ENCODE measurements around the gene STX11.
"Not testable (repeated sequence)": the region's sequence is repeated elsewhere in the genome, so short reads cannot be mapped to it uniquely, and the experiment has no call there.

Gene STX11

DNA sequence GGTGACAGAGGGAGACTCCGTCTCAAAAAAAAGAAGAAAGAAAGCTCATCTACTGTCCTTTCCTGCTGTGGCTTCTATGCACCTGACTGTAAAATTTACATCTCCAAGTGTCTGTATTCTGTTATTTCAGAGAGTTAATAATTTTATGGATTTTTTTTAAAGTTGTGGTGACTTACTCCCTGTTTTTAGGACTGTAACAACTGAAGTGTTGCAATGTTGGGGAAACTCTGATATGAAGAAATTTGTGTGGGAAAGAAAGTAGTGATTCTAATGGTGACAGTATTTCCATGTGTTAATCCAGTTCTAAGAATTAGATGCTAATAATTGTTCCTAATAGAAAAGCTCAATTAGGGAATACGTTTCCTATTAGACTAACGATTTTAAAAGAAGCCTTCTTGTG lies 27.4 kb downstream of the STX11 start:
- DNase-seq (ENCODE audit: low read depth in 2 of 2): no peak

DNA sequence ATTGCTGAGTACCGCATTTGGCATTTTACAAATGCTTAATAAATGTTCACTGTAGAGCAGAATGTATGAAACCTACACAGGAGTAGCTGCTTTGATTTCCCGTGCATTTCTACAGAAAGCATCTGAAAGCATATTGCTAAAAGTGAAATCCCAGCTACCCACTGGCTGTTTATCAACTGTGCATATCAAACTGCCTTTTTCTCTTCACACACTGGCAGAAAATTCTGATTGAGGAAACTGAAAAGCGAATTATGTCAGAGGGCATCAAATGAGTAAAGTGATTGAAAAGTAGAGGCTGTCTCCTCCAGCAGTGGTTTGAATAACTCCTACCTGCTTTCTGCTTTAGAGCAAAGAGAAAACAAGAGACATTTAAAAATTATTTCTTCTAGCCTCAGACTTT lies 28.0 kb downstream of the STX11 start:
- DNase-seq (ENCODE audit: low read depth in 2 of 2): no peak

DNA sequence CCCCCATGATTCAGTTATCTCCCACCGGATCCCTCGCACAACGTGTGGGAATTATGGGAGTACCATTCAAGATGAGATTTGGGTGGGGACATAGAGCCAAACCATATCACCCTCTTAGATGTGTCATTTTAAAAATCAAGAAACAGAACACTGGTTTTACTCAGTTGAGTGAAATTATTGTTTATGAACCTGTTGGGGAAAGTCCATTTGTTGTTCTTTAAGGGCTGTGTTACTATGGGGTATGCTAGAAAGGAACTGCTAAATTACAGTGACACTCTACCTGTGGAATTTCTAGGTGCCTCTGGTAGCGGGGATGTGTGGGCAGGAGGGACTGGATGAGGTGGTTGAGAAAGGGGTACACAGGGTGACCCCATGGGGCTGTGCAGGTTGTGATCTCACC lies 28.9 kb downstream of the STX11 start:
- DNase-seq (ENCODE audit: low read depth in 2 of 2): no peak

DNA sequence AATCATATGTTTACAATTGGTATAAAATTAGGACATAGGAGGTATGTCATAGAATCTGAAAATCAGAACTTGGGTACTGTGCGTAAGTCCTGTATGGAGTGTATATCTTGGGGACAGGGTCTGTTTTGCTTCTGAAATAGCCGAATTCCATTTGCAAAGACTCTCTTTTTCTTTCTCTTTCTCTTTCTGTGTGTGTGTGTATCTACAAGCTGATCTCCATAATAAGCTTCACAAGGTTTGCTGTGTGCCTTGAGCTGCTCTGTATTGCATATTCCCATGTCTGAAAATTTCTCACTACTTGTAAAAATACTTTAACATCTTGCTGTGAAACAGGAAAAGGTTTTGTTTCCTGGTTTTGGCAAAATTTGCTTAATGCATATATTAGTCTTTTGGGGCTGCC lies 29.5 kb downstream of the STX11 start:
- no peak for DNase-seq (ENCODE audit: low read depth in 2 of 2)

DNA sequence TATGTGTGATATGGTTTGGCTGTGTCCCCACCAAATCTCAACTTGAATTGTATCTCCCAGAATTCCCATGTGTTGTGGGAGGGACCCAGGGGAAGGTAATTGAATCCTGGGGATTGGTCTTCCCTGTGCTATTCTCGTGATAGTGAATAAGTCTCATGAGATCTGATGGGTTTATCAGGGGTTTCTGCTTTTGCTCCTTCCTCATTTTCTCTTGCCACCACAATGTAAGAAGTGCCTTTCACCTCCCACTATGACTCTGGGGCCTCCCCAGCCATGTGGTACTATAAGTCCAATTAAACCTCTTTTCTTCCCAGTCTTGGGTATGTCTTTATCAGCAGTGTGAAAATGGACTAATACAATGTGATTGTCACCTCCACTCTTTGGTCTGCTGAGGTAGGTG lies 30.0 kb downstream of the STX11 start:
- not testable (repeated sequence) for DNase-seq (ENCODE audit: low read depth in 2 of 2)

DNA sequence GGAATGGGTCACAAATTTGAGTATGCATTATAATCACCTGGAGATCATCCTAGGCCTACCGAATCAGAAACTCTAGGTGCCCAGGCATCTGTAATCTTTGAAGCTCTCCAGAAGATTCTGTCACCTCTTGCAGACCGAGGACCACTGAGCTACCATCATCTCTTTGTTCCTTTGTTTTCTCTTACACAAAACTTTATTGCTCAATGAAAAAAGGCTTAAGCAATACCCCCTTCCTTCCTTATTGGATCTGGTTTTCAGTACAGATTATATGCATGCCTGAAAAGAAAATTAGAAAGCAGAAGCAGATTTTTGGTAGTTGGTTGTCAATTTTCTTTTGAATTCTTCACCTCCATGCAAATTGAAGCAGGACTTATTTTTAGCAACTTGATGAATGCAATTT lies 31.3 kb downstream of the STX11 start:
- no peak for DNase-seq (ENCODE audit: low read depth in 2 of 2)

DNA sequence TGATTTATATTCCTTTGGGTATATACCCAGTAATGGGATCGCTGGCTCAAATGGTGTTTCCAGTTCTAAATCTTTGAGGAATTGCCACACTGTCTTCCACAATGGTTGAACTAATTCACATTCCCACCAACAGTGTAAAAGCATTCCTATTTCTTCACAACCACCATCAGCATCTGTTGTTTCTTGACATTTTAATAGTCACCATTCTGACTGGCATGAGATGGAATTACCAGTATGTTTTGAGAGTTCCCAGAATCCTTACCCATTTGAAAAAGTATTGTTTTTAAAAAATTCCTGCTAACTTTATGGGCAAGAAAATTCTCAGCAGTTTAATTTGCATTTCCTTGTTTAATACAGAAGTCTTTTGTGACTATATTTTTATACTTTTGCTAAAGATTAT lies 33.9 kb downstream of the STX11 start:
- not testable (repeated sequence) for DNase-seq (ENCODE audit: low read depth in 2 of 2)

DNA sequence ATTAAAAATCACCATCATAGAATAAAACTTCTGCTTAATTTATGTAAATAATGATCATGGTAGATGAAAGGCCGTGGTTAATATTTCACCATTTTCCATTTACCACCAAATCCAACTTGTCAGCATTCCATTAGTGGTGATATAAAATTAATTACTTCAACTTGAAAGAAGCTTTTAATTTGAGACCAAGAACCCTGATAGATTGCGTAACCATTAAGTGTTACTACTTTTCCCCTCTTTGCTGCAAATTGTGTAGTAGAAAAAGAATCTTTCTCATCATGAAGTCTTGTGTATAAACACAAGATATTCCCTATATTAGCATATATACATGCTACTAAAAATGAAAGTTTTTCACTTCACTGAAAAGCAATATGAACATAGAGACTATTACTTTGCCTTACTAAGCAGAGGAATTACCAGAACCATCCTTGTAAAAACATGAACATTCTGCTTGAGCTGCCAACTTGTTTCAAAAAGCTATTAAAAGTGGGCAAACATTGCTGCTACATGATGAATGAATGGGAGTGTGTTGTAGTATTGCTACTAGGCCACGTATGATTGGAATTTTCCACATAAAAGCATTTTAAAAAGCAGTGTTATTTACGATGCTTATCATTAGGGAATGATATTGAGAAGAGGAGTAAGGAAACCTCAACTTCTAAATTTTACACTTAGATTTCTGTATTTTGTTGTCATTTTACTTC lies 35.0 kb downstream of the STX11 start:
- no peak for DNase-seq (ENCODE audit: low read depth in 2 of 2)

DNA sequence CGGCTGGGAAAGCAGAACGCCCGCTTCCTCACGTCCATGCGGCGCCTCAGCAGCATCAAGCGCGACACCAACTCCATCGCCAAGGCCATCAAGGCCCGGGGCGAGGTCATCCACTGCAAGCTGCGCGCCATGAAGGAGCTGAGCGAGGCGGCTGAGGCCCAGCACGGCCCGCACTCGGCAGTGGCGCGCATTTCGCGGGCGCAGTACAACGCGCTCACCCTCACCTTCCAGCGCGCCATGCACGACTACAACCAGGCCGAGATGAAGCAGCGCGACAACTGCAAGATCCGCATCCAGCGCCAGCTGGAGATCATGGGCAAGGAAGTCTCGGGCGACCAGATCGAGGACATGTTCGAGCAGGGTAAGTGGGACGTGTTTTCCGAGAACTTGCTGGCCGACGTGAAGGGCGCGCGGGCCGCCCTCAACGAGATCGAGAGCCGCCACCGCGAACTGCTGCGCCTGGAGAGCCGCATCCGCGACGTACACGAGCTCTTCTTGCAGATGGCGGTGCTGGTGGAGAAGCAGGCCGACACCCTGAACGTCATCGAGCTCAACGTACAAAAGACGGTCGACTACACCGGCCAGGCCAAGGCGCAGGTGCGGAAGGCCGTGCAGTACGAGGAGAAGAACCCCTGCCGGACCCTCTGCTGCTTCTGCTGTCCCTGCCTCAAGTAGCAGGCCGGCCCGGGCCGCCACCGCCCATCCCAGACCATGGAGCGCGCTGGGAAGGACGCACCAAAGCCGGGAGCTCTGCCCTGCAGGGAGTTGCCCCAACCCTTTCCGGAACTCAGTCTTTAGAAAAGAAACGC lies 36.7 kb downstream of the STX11 start:
- DNase-seq (ENCODE audit: low read depth in 2 of 2): no peak

DNA sequence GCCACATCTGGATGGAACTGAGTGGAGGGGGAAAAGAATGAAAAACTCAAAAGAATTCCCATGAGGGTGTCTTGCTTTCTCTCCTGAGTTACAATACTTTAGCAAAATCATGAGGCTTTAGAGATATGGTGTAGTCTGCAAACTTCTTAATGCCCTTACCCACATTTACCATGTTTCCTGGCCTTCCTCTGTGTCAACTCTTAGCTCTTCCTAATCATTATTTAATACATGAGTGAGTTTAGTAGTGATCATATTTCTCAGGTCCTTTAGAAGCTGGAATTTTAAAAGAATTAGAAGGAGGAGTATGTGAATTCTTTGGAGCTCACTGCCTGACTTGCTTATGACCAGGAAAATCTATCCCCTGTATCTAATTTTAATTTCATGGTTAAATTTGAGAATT lies 39.0 kb downstream of the STX11 start:
- no peak for DNase-seq (ENCODE audit: low read depth in 2 of 2)

DNA sequence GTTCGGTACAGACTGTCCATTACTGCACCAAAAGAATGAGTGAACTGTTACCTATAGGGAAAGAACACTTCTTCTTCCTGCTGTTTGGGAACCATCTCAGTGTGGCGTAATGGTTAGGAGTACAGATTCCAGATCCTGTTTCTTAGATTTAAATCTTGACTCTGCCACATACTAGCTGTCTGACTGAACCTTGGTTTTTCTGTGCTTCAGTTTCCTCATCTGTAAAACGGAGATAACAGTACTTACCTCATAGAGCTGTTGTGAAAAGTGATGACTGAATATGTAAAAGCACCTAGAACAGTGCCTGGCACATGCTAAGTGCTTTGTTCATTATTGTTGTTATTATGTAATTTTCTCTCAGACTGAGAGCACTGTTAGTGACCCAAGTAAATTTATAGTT lies 39.8 kb downstream of the STX11 start:
- DNase-seq (ENCODE audit: low read depth in 2 of 2): no peak

DNA sequence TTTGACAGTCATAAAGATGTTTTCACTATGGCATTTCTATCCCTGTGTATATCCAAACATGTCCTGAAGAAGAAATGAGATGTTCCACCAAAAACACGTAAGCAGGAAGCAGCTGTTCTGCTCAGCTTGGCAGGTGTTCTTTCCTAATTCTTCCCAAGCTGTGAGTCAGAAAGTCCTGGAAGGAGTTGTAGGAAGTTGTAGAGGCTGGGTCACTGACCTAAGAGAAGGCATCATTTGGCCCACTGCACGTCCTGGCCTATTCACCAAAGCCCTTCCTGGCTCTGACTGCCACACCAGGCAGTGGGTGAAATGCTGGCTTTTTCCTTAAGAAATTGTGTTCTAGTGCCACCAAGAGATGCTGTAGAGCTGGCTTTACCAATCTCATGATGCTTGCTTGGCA lies 40.3 kb downstream of the STX11 start:
- DNase-seq (ENCODE audit: low read depth in 2 of 2): no peak

DNA sequence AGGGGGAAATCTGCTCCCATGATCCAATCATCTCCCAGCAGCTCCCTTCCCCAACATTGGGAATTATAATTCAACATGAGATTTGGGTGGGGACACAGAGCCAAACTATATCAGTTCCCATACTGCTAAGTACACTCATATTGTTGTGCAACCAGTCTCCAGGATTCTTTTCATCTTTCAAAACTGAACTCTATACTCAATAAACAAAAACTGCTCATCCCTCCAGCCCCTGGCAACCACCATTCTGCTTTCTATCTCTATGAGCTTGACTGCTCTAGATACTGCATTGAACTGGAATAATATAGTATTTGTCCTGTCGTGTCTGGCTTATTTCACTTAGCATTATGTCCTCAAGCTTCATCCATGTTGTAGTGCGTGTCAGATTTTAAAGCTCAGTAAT lies 42.9 kb downstream of the STX11 start:
- DNase-seq (ENCODE audit: low read depth in 2 of 2): no peak

DNA sequence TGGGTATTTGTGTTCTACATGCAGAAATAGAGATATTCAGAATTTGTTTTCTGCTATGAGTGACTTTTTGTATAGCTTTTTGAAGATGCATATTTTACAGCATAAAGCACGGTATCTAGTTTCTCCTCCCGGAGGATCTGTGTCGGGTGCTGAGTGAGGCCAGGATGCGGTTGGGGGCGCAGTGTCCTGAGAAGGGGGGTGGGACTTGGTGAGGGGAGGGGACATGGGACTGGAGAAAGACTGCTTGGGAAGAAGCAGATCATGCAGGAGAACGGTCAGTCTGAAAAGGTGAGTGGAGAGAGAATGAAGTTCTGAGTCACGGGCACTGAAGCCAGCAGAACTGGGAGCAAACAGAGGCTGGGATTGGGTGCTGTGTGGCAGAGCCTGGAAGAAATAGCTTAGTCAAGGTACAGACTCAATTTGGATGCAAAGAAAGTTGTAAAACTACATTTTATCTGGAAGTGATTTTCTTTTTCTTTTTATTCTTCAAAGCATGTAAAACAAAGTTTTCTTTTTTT lies 44.0 kb downstream of the STX11 start:
- no peak for DNase-seq (ENCODE audit: low read depth in 2 of 2)

DNA sequence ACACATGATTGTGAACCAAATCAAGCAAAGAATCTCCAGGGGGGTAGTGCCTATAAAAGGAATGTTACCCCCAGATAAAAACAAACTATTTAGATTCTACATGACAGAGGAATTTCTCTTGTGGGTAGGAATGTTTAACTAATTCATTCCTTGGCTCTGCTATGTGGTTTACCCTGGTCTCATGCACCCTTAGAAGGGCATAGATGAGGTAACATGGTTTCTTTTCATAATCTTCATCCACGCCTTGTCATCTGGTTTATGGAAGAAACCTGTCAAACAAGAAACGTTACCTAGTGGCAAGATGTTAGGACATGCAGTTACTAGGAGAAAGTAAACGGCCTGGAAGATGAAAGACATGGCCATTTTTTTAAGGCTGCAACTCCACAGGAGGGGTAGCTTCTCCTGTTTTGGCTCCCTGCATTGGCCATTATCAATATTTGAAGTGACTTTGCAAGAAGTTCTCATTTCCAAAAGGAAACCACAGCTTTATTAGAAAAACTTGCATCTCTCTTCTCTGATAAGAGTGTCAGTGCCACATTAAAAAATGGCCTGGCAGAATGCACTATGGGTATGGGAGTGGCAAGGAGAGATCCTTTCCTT lies 45.5 kb downstream of the STX11 start:
- DNase-seq (ENCODE audit: low read depth in 2 of 2): no peak

DNA sequence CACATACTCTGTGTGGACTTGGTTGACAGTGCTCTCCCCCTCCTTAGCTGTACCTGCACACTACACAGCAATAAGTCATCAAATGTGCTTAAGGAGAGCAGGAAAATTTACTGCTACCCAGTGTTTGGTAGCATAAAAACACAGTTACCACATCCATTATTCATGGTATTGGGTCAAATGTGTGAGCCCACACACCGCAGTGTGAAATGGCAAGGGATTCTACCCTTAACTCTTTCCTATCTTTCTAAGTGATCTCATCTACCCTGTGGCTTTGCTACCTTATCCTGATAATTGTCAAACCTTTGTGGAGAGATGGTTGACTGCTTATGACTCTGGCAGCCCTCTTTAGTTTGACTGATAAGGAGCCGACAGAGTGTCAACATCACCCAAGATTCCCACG lies 47.6 kb downstream of the STX11 start:
- DNase-seq (ENCODE audit: low read depth in 2 of 2): no peak

DNA sequence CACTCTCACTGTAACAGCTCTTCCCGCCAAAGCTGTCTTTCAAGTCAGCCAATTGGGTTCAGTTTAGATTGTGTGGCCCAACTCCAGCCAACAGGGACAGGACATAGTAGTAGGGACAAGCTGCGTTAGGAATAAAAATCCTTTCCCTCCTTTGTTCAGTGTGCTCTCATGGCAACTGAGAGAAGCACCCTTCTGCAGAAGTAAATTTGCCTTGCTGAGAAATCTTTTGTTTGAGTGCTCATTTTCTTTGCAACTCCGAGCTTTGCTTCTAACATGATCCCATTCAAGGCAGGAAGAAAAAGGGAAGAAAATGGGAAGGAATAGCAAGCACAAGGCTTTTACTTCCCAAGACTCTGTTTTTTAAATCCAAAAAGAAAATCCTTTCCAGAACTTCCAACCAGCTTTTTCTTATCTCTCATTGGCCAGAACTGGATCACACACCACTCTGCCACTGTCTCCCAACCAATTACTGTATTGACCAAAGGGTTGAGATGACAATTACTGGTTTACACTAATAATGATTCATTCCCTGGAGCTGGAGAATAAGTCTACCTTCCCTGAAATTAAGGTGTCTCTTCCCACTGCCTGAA lies 52.7 kb downstream of the STX11 start:
- no peak for DNase-seq (ENCODE audit: low read depth in 2 of 2)

DNA sequence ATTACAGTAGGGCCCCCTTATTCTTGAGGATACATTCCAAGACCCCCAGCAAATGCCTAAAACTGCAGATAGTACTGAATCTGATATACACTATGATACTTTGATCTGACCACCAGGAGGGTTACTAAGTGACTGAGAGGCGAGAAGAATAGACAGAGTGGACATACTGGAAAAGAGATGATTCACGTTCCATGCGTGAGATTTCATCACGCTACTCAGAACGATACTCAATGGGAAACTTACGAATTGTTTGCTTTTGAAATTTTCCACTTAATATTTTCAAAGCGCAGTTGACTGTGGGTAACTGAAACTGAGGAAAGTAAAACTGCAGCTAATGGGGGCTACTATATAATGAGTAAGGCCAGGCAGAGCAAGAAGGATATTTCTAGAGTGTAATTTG lies 60.8 kb downstream of the STX11 start:
- no peak for DNase-seq (ENCODE audit: low read depth in 2 of 2)

DNA sequence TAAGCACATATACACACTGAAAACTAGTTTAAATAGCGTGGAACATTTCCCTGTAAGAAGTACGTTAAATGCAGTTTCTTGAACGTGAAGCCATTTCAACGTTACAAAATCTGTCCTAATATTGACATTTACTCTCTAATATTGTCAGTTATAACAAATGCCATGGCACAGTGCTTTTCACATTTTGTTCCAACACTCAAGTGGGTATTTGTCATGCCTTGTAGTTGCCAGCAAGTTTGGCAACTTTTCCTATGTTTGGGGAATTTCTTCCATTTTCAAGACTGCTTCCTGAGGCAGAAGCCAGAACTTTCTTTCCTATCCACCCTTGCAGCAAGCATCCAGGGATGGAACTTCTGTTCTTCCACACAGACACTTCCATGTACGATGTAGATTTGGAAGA lies 63.0 kb downstream of the STX11 start:
- DNase-seq (ENCODE audit: low read depth in 2 of 2): no peak

DNA sequence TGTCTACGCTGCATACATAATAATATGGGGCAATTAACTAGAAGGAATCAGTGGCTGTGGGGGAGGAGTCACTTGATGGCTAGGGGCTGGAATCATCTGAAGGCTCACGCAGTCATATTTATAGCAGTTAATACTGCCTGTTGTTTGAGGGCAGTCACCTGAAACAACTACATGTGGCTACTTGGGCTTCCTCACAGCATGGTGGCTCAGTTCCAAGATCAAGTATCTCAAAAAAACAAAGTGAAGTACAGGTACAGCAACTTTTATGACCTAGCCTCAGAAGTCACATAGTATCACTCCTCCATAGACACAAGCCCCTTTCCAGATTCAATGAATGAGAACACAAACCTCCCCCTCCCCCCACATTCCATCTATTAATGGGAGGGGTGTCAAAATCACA lies 63.7 kb downstream of the STX11 start:
- no peak for DNase-seq (ENCODE audit: low read depth in 2 of 2)

DNA sequence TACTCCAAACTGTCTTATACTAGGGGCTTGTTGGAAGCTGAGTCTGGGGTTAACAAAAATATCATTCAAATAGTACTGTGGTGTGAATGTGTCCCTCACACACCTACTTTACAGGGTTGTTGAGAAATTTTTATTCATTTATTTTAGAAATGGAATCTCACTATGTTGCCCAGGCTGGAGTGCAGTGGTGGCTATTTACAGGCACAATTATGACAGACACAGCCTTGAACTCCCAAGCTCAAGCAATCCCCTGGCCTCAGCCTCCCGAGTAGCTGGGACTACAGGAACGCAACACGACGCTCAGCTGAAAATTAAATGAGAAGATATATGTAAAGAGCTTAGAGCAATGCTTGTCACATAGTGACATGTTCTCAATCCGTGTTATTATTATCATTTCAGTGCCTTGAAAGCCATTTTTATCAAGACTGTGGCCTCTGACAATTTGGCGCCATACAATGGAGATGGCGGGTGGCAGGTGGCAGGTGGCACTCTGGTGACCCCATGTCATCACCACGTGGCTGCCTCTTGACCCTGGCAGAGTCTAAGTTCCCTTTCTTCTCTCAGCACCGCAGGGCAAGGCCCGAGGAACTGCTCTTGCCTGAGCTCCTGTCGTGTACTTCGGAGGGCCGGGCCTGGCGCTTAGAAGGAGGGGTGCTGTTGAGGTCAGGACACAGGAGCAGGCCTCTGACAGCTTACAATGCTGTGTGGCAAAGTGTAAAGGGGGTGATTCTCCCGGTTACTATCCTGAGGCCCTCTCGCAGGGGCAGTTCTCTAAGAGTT lies 64.5 kb downstream of the STX11 start:
- DNase-seq (ENCODE audit: low read depth in 2 of 2): no peak
